Heart right ventricle (tissue), 16 donors: Measurements from ENCODE around the gene TPPP3. TPM values are rescaled to one million over a fixed set of nuclear protein-coding genes. Genes with fewer than 3 reads are reported as not detected.

ENCODE experiments used
- ATAC-seq, 8 donors: fragments of 200-7000 bp; cut with Tn5 transposase; one replicate each; pipeline ENCODE4 v1.9.1; 2020; ENCODE audit warnings: mild to moderate bottlenecking in 8 of 8, moderate library complexity in 8 of 8, moderate number of reproducible peaks in 1 of 8
- DNase-seq, 2 donors: peaks; one replicate each; pipeline ENCODE4 v3.0.0-alpha.2; 2020
- H3K27ac ChIP-seq, 10 donors: fragments of 200-600 bp; sonication (generic) in 2 of 10; one replicate each; pipeline versions ENCODE4 v1.5.0 to v1.8.0; 2020 to 2022; ENCODE audit warnings: mild to moderate bottlenecking in 3 of 10
- H3K27me3 ChIP-seq, 7 donors: fragments of 200-600 bp; one replicate each; pipeline ENCODE4 v1.8.0; 2021 to 2022; ENCODE audit warnings: mild to moderate bottlenecking in 2 of 7
- H3K36me3 ChIP-seq, 9 donors: fragments of 200-600 bp; sonication (generic) in 1 of 9; one replicate each; pipeline versions ENCODE4 v1.5.0 to v1.8.0; 2020 to 2022; ENCODE audit warnings: mild to moderate bottlenecking in 2 of 9
- H3K4me1 ChIP-seq, 9 donors: fragments of 200-600 bp; sonication (generic) in 1 of 9; one replicate each; pipeline versions ENCODE4 v1.5.0 to v1.8.0; 2020 to 2022; ENCODE audit warnings: mild to moderate bottlenecking in 4 of 9
- H3K4me3 ChIP-seq, 10 donors: fragments of 200-600 bp; sonication (generic) in 2 of 10; one replicate each; pipeline versions ENCODE4 v1.5.0 to v1.8.0; 2020 to 2022; ENCODE audit warnings: mild to moderate bottlenecking in 7 of 10, moderate library complexity in 2 of 10
- H3K9me3 ChIP-seq, 11 donors: fragments of 200-600 bp in 10 of 11; sonication (generic) in 2 of 11; one replicate each; pipeline versions ENCODE4 v1.5.0 to v1.8.0; 2013 to 2022; ENCODE audit warnings: mild to moderate bottlenecking in 2 of 11, control low read depth in 1 of 11, moderate library complexity in 1 of 11
- CTCF ChIP-seq, 9 donors: fragments of 200-600 bp; sonication (generic) in 2 of 9; IDR thresholded peaks; one replicate each; pipeline versions ENCODE4 v1.5.0 to v1.8.0; 2021 to 2022; ENCODE audit warnings: antibody characterized with exemption in 9 of 9, mild to moderate bottlenecking in 5 of 9, moderate library complexity in 1 of 9
- WGBS, 2 donors: extraction: QIAGEN DNeasy Blood & Tissue Kit; methylation state at CpG; one replicate each; pipeline ENCODE4 v1.1.7; 2013; ENCODE audit warnings: inconsistent platforms in 1 of 2; 5-methylcytosine and 5-hydroxymethylcytosine counted together
- intact Hi-C, 10 donors: fragments of 100-400 bp; cut with DNase I; formaldehyde crosslinking; loops; one replicate each; pipeline versions ENCODE4 v1.11.1 to v1.14.2; 2022
- polyA plus RNA-seq, 2 donors: library from polyadenylated mRNA; stranded (reverse); fragments of 200-250 nt; gene quantifications; one replicate each; pipeline ENCODE4 v1.2.3, GENCODE V29; 2013
- total RNA-seq, 10 donors: library from RNA; stranded (reverse); fragmentation: NEBNext Ultra II Directional in 3 of 10; extraction: Animal tissue kit (Norgen Biotek cat#: 25700) in 3 of 10; gene quantifications; one replicate each; pipeline versions ENCODE4 v1.2.1 to v1.2.4, GENCODE V29; 2021 to 2023
- donor health status: Arrhythmogenic right ventricular cardiomyopathy.
- donor health status: ischemic (EF 13 %, LVEDD 7.1; RV severe dilation, severe dysfunction).
- donor health status: healthy with polysubstance abuse.
- donor health status: DM: no; HTN: yes; CAD: no.
- donor health status: DM: no; HTN: no; CAD: no.
- donor health status: ischemic (EF 25% LVEDD 6.9; RV normal size, moderate dysfunction).
- donor health status: ischemic (EF 25% LVEDD 5.7; RV mildly dilated, moderate dysfunction).
- donor health status: healthy.
- donor health status: DM: yes; HTN: yes; CAD: no.
- donor health status: Ischemic cardiomyopathy.
- donor health status: ischemic (EF 35%, LVEDD 5.7; RV mildly dilated, moderate dysfunction).
- donor health status: nonischemic (EF 11% LVEDD 7.7; RV severe dilation, severe dysfunction).
- donor health status: DM: yes; HTN: yes; CAD: no.
- donor health status: PGD.
- donor health status: ischemic (EF 29% LVEDD 5.4; RV normal size, mild dysfunction).
- donor health status: nonischemic (EF 23%, LVEDD 6.1; RV moderate dilation, normal function).

Gene TPPP3
- total and polyA plus RNA-seq, 12 donors: 6.4 to 26.1 (median 9.4) TPM

- no peak overlapping the region for H3K4me3 ChIP-seq
- WGBS, 2 donors: 85 to 91% methylated on average over 6 of the region's 6 CpGs
- no peak for ATAC-seq
These were observed 14.6 kb upstream of the TPPP3 start for GRCh38 chr16:67407788-67408452.

GRCh38 chr16:67407176-67407787, 14.0 kb upstream of the TPPP3 start:
- peaks cover 11 to 39% (median 22%) of the 10 kb centered on the region in 9 donors for H3K4me1 ChIP-seq
- H3K4me3 ChIP-seq: no peak overlapping the region
- no peaks in the 10 kb centered on the region for H3K27me3 ChIP-seq
- intact Hi-C loops: loop anchor here in 2 of 10 donors (5.0 to 10.0 kb wide), 2 partner anchors 40 to 142 kb away; no protein-coding TSS in a partner anchor
- WGBS, 2 donors: 89 to 93% methylated on average over 7 of the region's 7 CpGs
- no peak for DNase-seq
- H3K27ac ChIP-seq: peak overlapping the region in 8 of 10 donors; percentile 68 to 88 (median 79)
- TF ChIP-seq CTCF (IDR thresholded peaks at IDR 0.05): no peak
- no peaks in the 10 kb centered on the region for H3K36me3 ChIP-seq
- H3K9me3 ChIP-seq: no peaks in the 10 kb centered on the region
- peak in 1 of 8 donors; percentile 15 for ATAC-seq

More at GRCh38 chr16:67407788-67408452, 14.6 kb upstream of the TPPP3 start:
- H3K27ac ChIP-seq: no peak overlapping the region
- DNase-seq: no peak
- H3K9me3 ChIP-seq: no peaks in the 10 kb centered on the region
- H3K36me3 ChIP-seq: no peaks in the 10 kb centered on the region
- intact Hi-C loops: loop anchor here in 2 of 10 donors (5.0 to 10.0 kb wide), 2 partner anchors 41 to 143 kb away; no protein-coding TSS in a partner anchor
- TF ChIP-seq CTCF (IDR thresholded peaks at IDR 0.05): no peak
- H3K27me3 ChIP-seq: no peaks in the 10 kb centered on the region
- peaks cover 11 to 39% (median 22%) of the 10 kb centered on the region in 9 donors for H3K4me1 ChIP-seq

- Histone ChIP-seq H3K4me3 (no peak overlapping the region), H3K27ac (peak overlapping the region in 9 of 10 donors; percentile 53 to 88 (median 78)), H3K36me3 (no peaks in the 10 kb centered on the region), H3K27me3 (no peaks in the 10 kb centered on the region), H3K4me1 (peaks cover 11 to 39% (median 22%) of the 10 kb centered on the region in 9 donors), H3K9me3 (no peaks in the 10 kb centered on the region)
- DNase-seq (peak in 1 of 2 donors; percentile 51), ATAC-seq (peak; percentile 52 to 87 (median 80))
- no peak for TF ChIP-seq CTCF (IDR thresholded peaks at IDR 0.05)
- WGBS, 2 donors: 54 to 66% methylated on average over 18 of the region's 18 CpGs
- intact Hi-C loops: loop anchor here in 2 of 10 donors (5.0 to 10.0 kb wide), 2 partner anchors 39 to 142 kb away; no protein-coding TSS in a partner anchor
These were observed 13.0 kb upstream of the TPPP3 start for GRCh38 chr16:67406111-67406971.

- no peaks in the 10 kb centered on the region for H3K27me3 ChIP-seq
- H3K9me3 ChIP-seq: no peaks in the 10 kb centered on the region
- 91 to 92% methylated on average over 8 of the region's 8 CpGs for WGBS, 2 donors
- peaks cover 11 to 39% (median 22%) of the 10 kb centered on the region in 9 donors for H3K4me1 ChIP-seq
- no peak for ATAC-seq
- no peak overlapping the region for H3K4me3 ChIP-seq
- TF ChIP-seq CTCF (IDR thresholded peaks at IDR 0.05): no peak
- no peaks in the 10 kb centered on the region for H3K36me3 ChIP-seq
- intact Hi-C loops: loop anchor here in 2 of 10 donors (5.0 to 10.0 kb wide), 2 partner anchors 38 to 141 kb away; no protein-coding TSS in a partner anchor
- no peak for DNase-seq
- peak overlapping the region in 6 of 10 donors; percentile 68 to 88 (median 80) for H3K27ac ChIP-seq
These were observed 12.0 kb upstream of the TPPP3 start for GRCh38 chr16:67405336-67405735.
